CD4-positive, alpha-beta memory T cell (primary cell): Measurements from ENCODE around the gene SLC35F3. TPM values are rescaled to one million over a fixed set of nuclear protein-coding genes. Genes with fewer than 3 reads are reported as not detected.

Experiments
- CTCF ChIA-PET: fragments of 350-600 bp; sonication (Branson Sonifier 250); formaldehyde crosslinking; loops from one replicate; lab custom pipeline; 2021; ENCODE audit warnings: inconsistent platforms; ENCODE audit not compliant: partially characterized antibody; lab: Charles Lee
- POLR2A ChIA-PET: fragments of 350-600 bp; sonication (Branson Sonifier 250); formaldehyde crosslinking; loops from one replicate; lab custom pipeline; 2021; ENCODE audit not compliant: partially characterized antibody; lab: Charles Lee
- DNase-seq, 5 donors: peaks; one replicate each; pipeline versions ENCODE4 v3.0.0 to v3.0.0-alpha.2; 2020 to 2022; ENCODE audit warnings: mixed read lengths in 1 of 5
- H3K27ac ChIP-seq: one replicate; pipeline ENCODE4 v1.7.0; 2013; ENCODE audit warnings: low read depth, low read length
- H3K27me3 ChIP-seq: 2 replicates; pipeline ENCODE4 v1.7.0; 2013; ENCODE audit warnings: mild to moderate bottlenecking, low read length, moderate library complexity; ENCODE audit not compliant: insufficient read depth
- H3K36me3 ChIP-seq: 2 replicates; pipeline ENCODE4 v1.7.0; 2013; ENCODE audit warnings: mild to moderate bottlenecking, low read length, moderate library complexity; ENCODE audit not compliant: insufficient read depth
- H3K4me1 ChIP-seq: 2 replicates; pipeline ENCODE4 v1.7.0; 2013; ENCODE audit warnings: mild to moderate bottlenecking, low read length, moderate library complexity; ENCODE audit not compliant: insufficient read depth
- H3K4me3 ChIP-seq, 2 donors: one replicate each; pipeline ENCODE4 v1.7.0; 2013; ENCODE audit warnings: low read length in 2 of 2, mild to moderate bottlenecking in 1 of 2
- H3K9me3 ChIP-seq, 2 donors: one replicate each; pipeline ENCODE4 v1.7.0; 2013; ENCODE audit warnings: low read length in 2 of 2, control low read depth in 1 of 2; ENCODE audit not compliant: control insufficient read depth in 1 of 2
- H3K27ac Mint-ChIP-seq, 7 donors: one replicate each; pipeline ENCODE4 v1.8.0; 2020 to 2021; ENCODE audit warnings: mixed read lengths in 7 of 7, mild to moderate bottlenecking in 6 of 7, inconsistent platforms in 3 of 7, moderate library complexity in 3 of 7
- H3K27me3 Mint-ChIP-seq, 2 donors: one replicate each; pipeline ENCODE4 v1.8.0; 2020 to 2021; ENCODE audit warnings: mixed read lengths in 2 of 2
- H3K36me3 Mint-ChIP-seq, 2 donors: one replicate each; pipeline ENCODE4 v1.8.0; 2020 to 2021; ENCODE audit warnings: mixed read lengths in 2 of 2, inconsistent platforms in 1 of 2, mild to moderate bottlenecking in 1 of 2
- H3K4me1 Mint-ChIP-seq, 4 donors: one replicate each; pipeline ENCODE4 v1.8.0; 2020 to 2021; ENCODE audit warnings: mixed read lengths in 4 of 4, mild to moderate bottlenecking in 1 of 4
- H3K4me3 Mint-ChIP-seq, 8 donors: one replicate each; pipeline ENCODE4 v1.8.0; 2020 to 2021; ENCODE audit warnings: mixed read lengths in 8 of 8, mild to moderate bottlenecking in 7 of 8, moderate library complexity in 6 of 8, inconsistent platforms in 3 of 8
- H3K9me3 Mint-ChIP-seq, 8 donors: one replicate each; pipeline ENCODE4 v1.8.0; 2020 to 2021; ENCODE audit warnings: mixed read lengths in 8 of 8, mild to moderate bottlenecking in 5 of 8, inconsistent platforms in 3 of 8, moderate library complexity in 1 of 8
- intact Hi-C: fragments of 100-400 bp; cut with micrococcal nuclease; formaldehyde crosslinking; loops from one replicate; pipeline ENCODE4 v1.15.1; 2023
- polyA plus RNA-seq, 2 donors: library from polyadenylated mRNA; unstranded; fragments of 300-500 nt; fragmentation: Illumina TruSeq; gene quantifications; one replicate each; pipeline ENCODE4 v1.2.3, GENCODE V29; 2021
- total RNA-seq, 2 experiments: library from RNA; stranded (reverse); gene quantifications; one replicate each; pipeline ENCODE4 v1.2.3, GENCODE V29; 2021

The SLC35F3 gene
- total and polyA plus RNA-seq, 4 experiments from 2014 or later: 0.12 to 0.84 TPM; not detected in 2

GRCh38 chr1:234022302-234022701 lies 117.8 kb downstream of the SLC35F3 start:
- DNase-seq: peak in 1 of 5 donors; percentile 20
- Mint-ChIP-seq H3K36me3 (no peaks in the 10 kb centered on the region), H3K27me3 (peaks cover 9% of the 10 kb centered on the region in 2 donors), H3K9me3 (peaks cover 0 to 4% (median 0%) of the 10 kb centered on the region in 8 donors), H3K4me3 (no peak overlapping the region), H3K27ac (no peak overlapping the region), H3K4me1 (no peaks in the 10 kb centered on the region)
- no peaks in the 10 kb centered on the region for H3K36me3 ChIP-seq
- POLR2A ChIA-PET: no interaction called here
- H3K9me3 ChIP-seq: no peaks in the 10 kb centered on the region
- no peaks in the 10 kb centered on the region for H3K27me3 ChIP-seq
- no peaks in the 10 kb centered on the region for H3K4me1 ChIP-seq
- intact Hi-C loops: no loop called here
- CTCF ChIA-PET: no interaction called here
- H3K4me3 ChIP-seq: no peak overlapping the region
- H3K27ac ChIP-seq: no peak overlapping the region

DNA sequence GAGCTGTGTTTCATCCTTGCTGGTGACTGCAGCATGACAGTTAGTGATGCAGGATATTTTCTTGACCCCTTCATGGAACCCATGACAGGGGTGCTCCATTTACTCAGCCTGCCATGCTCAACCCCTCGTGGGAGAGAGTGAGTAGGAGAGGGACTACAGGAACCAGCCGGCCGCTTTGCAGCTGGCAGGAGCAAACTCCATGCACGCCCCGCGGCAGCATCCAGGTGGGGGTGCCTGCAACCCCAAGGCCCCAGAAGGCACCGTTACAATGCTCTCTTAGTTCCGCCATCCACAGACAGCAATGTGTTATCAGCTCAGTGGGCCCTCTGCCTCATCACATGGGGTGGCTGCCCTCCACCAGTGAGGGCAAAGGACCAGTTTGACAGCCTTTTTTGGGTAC lies 135.1 kb downstream of the SLC35F3 start:
- POLR2A ChIA-PET: no interaction called here
- H3K27ac ChIP-seq: no peak overlapping the region
- intact Hi-C loops: no loop called here
- H3K9me3 Mint-ChIP-seq: peaks cover 0 to 12% (median 5%) of the 10 kb centered on the region in 8 donors
- no peaks in the 10 kb centered on the region for H3K4me1 Mint-ChIP-seq
- H3K9me3 ChIP-seq: no peaks in the 10 kb centered on the region
- H3K27ac Mint-ChIP-seq: no peak overlapping the region
- H3K4me3 ChIP-seq: no peak overlapping the region
- no peaks in the 10 kb centered on the region for H3K4me1 ChIP-seq
- no peaks in the 10 kb centered on the region for H3K27me3 ChIP-seq
- CTCF ChIA-PET: no interaction called here
- H3K36me3 ChIP-seq: no peaks in the 10 kb centered on the region
- H3K27me3 Mint-ChIP-seq: peaks cover 16 to 20% of the 10 kb centered on the region in 2 donors
- H3K36me3 Mint-ChIP-seq: no peaks in the 10 kb centered on the region
- H3K4me3 Mint-ChIP-seq: no peak overlapping the region
- peak in 1 of 5 donors; percentile 31 for DNase-seq

GRCh38 chr1:234040446-234041317 lies 136.2 kb downstream of the SLC35F3 start:
- Mint-ChIP-seq H3K27me3 (peaks cover 16 to 18% of the 10 kb centered on the region in 2 donors), H3K4me3 (no peak overlapping the region), H3K9me3 (peaks cover 0 to 17% (median 5%) of the 10 kb centered on the region in 8 donors), H3K4me1 (no peaks in the 10 kb centered on the region), H3K36me3 (no peaks in the 10 kb centered on the region), H3K27ac (no peak overlapping the region)
- H3K4me1 ChIP-seq: no peaks in the 10 kb centered on the region
- no peaks in the 10 kb centered on the region for H3K36me3 ChIP-seq
- intact Hi-C loops: no loop called here
- H3K4me3 ChIP-seq: no peak overlapping the region
- CTCF ChIA-PET: no interaction called here
- no peaks in the 10 kb centered on the region for H3K27me3 ChIP-seq
- DNase-seq: no peak
- POLR2A ChIA-PET: no interaction called here
- H3K27ac ChIP-seq: no peak overlapping the region
- H3K9me3 ChIP-seq: no peaks in the 10 kb centered on the region

DNA sequence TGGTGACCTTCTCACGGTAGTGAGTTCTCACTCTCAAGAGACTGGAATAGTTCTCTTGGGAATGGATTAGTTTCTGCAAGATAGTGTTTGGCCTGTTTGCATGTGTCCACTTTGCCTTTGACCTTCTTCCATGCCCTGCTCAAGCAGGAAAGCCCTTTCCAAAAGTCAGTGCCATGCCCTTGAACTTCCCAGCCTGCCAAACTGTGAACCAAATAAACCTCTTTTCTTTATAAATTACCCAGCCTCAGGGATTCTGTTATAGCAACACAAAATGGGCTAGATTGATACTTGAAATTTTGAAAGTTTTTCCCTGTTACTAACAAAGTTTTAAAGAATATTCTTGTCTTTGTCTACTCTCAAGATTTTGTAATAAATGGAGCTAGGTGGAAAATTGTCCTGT lies 139.6 kb downstream of the SLC35F3 start:
- DNase-seq: no peak
- H3K4me1 ChIP-seq: no peaks in the 10 kb centered on the region
- POLR2A ChIA-PET: no interaction called here
- H3K27ac ChIP-seq: no peak overlapping the region
- no peaks in the 10 kb centered on the region for H3K36me3 Mint-ChIP-seq
- no peaks in the 10 kb centered on the region for H3K27me3 ChIP-seq
- H3K27me3 Mint-ChIP-seq: peaks cover 6 to 13% of the 10 kb centered on the region in 2 donors
- intact Hi-C loops: no loop called here
- H3K4me3 ChIP-seq: no peak overlapping the region
- H3K9me3 Mint-ChIP-seq: peaks cover 2 to 27% (median 12%) of the 10 kb centered on the region in 8 donors
- no peak overlapping the region for H3K27ac Mint-ChIP-seq
- H3K9me3 ChIP-seq: no peaks in the 10 kb centered on the region
- no peak overlapping the region for H3K4me3 Mint-ChIP-seq
- H3K4me1 Mint-ChIP-seq: no peaks in the 10 kb centered on the region
- CTCF ChIA-PET: no interaction called here
- no peaks in the 10 kb centered on the region for H3K36me3 ChIP-seq

DNA sequence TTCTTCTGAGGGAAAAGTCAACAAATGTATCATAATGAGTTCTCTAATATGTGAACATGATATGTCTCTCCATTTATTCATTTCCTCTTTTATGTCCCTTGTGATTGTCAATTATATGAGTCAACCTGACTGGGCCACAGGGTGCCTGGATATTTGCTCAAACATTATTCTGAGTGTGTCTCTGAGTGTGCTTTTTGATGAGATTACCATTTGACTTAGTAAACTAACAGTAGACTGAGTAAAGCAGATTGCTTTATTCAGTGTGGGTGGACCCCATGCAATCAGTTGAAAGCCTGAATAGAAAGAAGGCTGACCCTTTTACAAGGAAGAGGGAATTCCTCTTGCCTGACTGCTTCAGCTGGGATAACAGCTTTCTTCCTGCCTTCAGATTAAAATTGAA lies 142.6 kb downstream of the SLC35F3 start:
- no peaks in the 10 kb centered on the region for H3K4me1 Mint-ChIP-seq
- intact Hi-C loops: no loop called here
- H3K9me3 Mint-ChIP-seq: peaks cover 2 to 44% (median 21%) of the 10 kb centered on the region in 8 donors
- H3K27me3 ChIP-seq: no peaks in the 10 kb centered on the region
- CTCF ChIA-PET: no interaction called here
- no peak overlapping the region for H3K4me3 Mint-ChIP-seq
- H3K9me3 ChIP-seq: no peaks in the 10 kb centered on the region
- H3K4me3 ChIP-seq: no peak overlapping the region
- POLR2A ChIA-PET: no interaction called here
- no peak overlapping the region for H3K27ac Mint-ChIP-seq
- H3K4me1 ChIP-seq: no peaks in the 10 kb centered on the region
- H3K27me3 Mint-ChIP-seq: peaks cover 1 to 8% of the 10 kb centered on the region in 2 donors
- DNase-seq: no peak
- H3K36me3 Mint-ChIP-seq: no peaks in the 10 kb centered on the region
- no peaks in the 10 kb centered on the region for H3K36me3 ChIP-seq
- no peak overlapping the region for H3K27ac ChIP-seq

GRCh38 chr1:234062166-234062565 lies 157.7 kb downstream of the SLC35F3 start:
- Mint-ChIP-seq H3K9me3 (peaks cover 2 to 16% (median 9%) of the 10 kb centered on the region in 8 donors), H3K27me3 (peaks cover 11 to 15% of the 10 kb centered on the region in 2 donors), H3K36me3 (no peaks in the 10 kb centered on the region), H3K27ac (no peak overlapping the region), H3K4me1 (peaks cover 0 to 8% (median 3%) of the 10 kb centered on the region in 4 donors), H3K4me3 (no peak overlapping the region)
- Histone ChIP-seq H3K27ac (no peak overlapping the region), H3K27me3 (no peaks in the 10 kb centered on the region), H3K4me1 (no peaks in the 10 kb centered on the region), H3K4me3 (no peak overlapping the region), H3K9me3 (no peaks in the 10 kb centered on the region), H3K36me3 (no peaks in the 10 kb centered on the region)
- DNase-seq: no peak
- ChIA-PET CTCF (interaction anchor here (1.9 kb wide), 1 partner anchor 758 kb away, joined by 4 read pairs; no protein-coding TSS in a partner anchor), POLR2A (no interaction called here)
- intact Hi-C loops: no loop called here

DNA sequence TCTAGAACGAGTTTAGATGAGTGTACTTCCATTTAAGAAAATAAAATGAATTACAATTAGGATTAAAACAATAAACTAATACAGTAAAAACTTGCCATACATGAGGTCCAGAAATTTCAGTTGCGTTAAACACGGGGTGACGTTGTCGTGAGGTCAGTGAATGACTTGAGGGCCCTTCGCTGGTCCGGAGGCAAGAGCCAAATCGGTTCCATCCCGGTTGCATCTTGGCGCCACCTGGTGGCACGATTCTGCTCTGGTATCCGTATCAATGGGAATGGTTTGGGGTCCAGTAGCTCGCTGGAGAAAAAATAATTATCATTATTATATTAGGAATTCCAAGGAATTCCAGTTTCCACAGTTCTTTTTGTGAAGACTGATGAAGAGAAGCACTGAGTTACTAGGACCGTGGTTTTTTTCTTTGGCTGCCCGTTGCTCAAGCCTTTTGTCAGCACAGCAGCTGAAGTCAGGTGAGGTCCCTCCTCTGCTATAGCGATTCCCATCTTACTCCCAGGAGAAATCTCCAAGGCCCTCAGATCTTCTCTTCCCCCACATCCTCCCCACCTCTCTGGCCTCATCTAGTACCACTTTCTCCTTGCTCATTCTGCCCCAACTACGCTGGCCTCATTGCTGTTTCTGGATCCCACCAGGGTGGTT lies 161.4 kb downstream of the SLC35F3 start:
- H3K36me3 ChIP-seq: no peaks in the 10 kb centered on the region
- POLR2A ChIA-PET: no interaction called here
- peaks cover 0 to 8% (median 3%) of the 10 kb centered on the region in 4 donors for H3K4me1 Mint-ChIP-seq
- H3K4me1 ChIP-seq: no peaks in the 10 kb centered on the region
- intact Hi-C loops: loop anchor here (5.0 kb wide), 1 partner anchor 624 kb away; no protein-coding TSS in a partner anchor
- H3K27me3 Mint-ChIP-seq: peaks cover 6% of the 10 kb centered on the region in 2 donors
- DNase-seq: peak; percentile 38 to 54 (median 41)
- H3K27ac Mint-ChIP-seq: no peak overlapping the region
- H3K4me3 ChIP-seq: no peak overlapping the region
- H3K36me3 Mint-ChIP-seq: no peaks in the 10 kb centered on the region
- H3K27me3 ChIP-seq: no peaks in the 10 kb centered on the region
- peaks cover 2 to 13% (median 9%) of the 10 kb centered on the region in 8 donors for H3K9me3 Mint-ChIP-seq
- no peak overlapping the region for H3K4me3 Mint-ChIP-seq
- CTCF ChIA-PET: interaction anchor here (0.6 to 3.4 kb wide), 12 partner anchors 9 to 770 kb away, joined by 3 to 29 read pairs (median 4); no protein-coding TSS in a partner anchor
- H3K27ac ChIP-seq: no peak overlapping the region
- H3K9me3 ChIP-seq: no peaks in the 10 kb centered on the region
